ENCODE results near the gene CPNE4.

DNA sequence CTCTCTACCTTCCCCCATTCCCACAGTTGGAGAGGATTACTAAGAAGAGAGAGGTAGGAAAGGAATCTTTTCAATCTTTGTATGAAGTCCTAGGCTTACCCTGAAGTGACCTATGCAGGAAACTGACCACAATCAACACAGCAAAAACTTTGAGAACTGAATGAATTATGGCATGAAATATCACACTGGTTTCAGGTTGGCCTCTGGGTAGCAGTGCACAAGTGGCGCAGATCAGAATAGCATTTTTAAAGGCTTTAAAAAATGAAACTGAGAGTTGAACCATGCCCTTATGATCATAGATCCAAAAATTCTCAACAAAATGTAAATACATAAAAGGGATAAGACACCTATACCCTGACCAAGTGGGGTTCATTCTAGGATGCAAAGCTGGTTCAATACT, 198.9 kb downstream of the CPNE4 start:
- TF ChIP-seq ZNF274 (IDR thresholded peaks at IDR 0.05; ENCODE audit: low read depth, low read length) (no peak), SUZ12 (IDR thresholded peaks at IDR 0.05; ENCODE audit: extremely low read depth, insufficient read depth, insufficient read length) (no peak)
